Hepatocyte (in vitro differentiated cells): Measurements from ENCODE around the gene RACGAP1.

Experiments used
- CTCF ChIP-seq: fragments of 200-600 bp; sonication (generic); IDR thresholded peaks from 2 replicates; pipeline ENCODE4 v1.5.1; 2016; ENCODE audit warnings: antibody characterized with exemption, mild to moderate bottlenecking; ENCODE audit not compliant: poor library complexity
- EZH2 ChIP-seq: fragments of 200-600 bp; sonication (generic); IDR thresholded peaks from 2 replicates; pipeline ENCODE4 v1.6.1; 2016; ENCODE audit warnings: antibody characterized with exemption, mild to moderate bottlenecking, borderline replicate concordance
- EZH2phosphoT487 ChIP-seq: fragments of 200-600 bp; sonication (generic); IDR thresholded peaks from one replicate; pipeline ENCODE4 v1.6.1; 2018; ENCODE audit warnings: antibody characterized with exemption, mild to moderate bottlenecking, low read depth, moderate library complexity; ENCODE audit not compliant: unreplicated experiment, severe bottlenecking

- TF ChIP-seq CTCF, result no peak
- no peak for TF ChIP-seq EZH2
- TF ChIP-seq EZH2phosphoT487, result no peak
Observed at GRCh38 chr12:49973361-49973830, 51.9 kb downstream of the RACGAP1 start.
